ENCODE results near the gene SLC1A4.

The SLC1A4 gene

DNA sequence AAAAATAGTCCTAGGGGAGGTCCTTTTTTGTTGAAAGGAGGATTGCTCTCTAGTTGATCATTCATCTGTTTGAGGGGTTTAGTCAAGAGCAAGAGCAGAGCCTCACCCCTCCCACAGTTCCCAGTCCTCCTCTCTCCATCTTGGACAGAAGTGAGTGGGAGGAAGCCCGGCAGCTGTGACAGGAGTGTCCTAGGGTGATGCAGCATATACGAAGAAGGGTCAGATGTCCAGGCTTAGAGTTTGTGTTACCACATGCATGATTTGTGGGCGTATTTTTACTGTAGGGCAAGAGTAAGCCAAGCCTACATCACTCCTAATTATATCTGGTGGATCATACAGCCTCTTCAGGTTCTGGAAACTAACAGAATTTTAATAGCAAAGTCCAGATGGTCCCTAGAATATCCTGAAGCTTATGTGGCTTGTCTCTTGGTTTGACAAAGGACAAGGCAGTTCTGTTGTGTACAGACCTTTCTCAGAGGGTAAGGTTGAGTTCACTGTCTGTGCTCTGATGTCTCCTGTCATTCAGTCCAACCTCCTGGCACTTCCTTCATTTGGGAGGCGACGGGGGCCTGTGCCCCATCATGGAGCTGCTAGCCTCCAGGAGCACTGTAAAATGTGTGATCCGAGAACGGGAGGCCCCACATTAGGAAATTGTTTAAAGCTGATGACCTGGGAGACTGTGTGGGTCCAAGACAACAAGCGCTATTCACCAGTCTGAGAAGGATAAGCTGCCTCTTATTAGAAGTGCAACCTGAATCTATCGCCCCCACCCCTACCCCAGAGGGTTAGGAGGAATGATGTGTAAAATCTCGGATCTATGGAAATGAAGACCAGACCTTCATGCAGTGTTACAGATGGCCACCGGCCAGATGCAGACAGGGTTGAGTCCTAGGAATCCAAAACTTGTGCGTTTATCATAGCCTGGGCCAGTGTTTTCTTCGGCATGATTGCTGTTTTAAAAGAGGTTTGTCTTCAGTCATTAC is 73.9 kb downstream of the SLC1A4 start:
- in situ Hi-C loops (cut with MboI; ENCODE audit: low pct_unique_long_range_greater_than_20kb, low sequenced_read_pairs, unreplicated experiment) = loop anchor here (10.0 kb wide), 1 partner anchor 502 kb away; no protein-coding TSS in a partner anchor
- DNase-seq (ENCODE audit: low spot score) = no peak
- TF ChIP-seq, protein P1, sequence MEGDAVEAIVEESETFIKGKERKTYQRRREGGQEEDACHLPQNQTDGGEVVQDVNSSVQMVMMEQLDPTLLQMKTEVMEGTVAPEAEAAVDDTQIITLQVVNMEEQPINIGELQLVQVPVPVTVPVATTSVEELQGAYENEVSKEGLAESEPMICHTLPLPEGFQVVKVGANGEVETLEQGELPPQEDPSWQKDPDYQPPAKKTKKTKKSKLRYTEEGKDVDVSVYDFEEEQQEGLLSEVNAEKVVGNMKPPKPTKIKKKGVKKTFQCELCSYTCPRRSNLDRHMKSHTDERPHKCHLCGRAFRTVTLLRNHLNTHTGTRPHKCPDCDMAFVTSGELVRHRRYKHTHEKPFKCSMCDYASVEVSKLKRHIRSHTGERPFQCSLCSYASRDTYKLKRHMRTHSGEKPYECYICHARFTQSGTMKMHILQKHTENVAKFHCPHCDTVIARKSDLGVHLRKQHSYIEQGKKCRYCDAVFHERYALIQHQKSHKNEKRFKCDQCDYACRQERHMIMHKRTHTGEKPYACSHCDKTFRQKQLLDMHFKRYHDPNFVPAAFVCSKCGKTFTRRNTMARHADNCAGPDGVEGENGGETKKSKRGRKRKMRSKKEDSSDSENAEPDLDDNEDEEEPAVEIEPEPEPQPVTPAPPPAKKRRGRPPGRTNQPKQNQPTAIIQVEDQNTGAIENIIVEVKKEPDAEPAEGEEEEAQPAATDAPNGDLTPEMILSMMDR (IDR thresholded peaks at IDR 0.05; ENCODE audit: extremely low read depth, insufficient read depth, missing control alignments) = no peak

DNA sequence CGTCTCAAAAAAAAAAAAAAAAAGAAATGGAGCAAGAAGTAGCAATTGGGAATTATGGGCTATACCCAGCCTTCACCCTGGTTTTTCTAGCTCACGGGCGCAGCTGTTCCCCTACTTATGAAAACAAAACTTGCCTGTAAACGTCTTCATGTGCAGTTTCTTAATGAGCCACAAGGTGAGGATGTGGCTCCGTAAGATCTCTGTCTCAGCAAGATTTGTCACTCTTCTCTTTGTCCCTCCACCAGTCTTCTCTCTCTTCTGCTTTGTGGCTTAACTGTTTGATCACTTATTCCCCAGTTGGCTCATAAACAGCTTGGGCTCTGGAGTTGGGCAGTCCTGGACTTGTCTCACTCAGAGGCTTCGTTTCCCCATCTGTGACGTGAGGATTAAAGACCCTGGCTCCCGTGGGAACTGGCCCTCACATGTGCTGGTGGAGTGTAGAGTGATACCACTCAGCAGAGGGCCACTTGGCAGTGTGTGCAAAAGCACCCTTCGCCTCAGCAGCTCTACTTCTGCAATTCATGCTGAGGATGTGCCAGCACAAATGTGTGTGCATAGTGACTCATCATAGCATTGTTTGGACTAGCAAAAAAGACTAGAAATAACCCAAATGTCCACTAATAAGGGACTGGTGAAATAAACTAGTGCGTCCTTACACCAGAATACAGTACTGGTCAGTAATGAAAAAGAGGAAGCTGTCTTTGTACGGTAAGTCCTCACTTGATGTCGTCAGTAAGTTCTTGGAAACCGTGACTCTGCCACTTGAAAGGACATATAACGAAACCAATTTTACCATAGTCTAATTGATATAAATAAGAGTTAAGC is 75.7 kb downstream of the SLC1A4 start:
- in situ Hi-C loops (cut with MboI; ENCODE audit: low pct_unique_long_range_greater_than_20kb, low sequenced_read_pairs, unreplicated experiment) = loop anchor here (10.0 kb wide), 1 partner anchor 500 kb away; no protein-coding TSS in a partner anchor
- DNase-seq (ENCODE audit: low spot score) = peak; percentile 76
- TF ChIP-seq, protein P1 (IDR thresholded peaks at IDR 0.05; ENCODE audit: extremely low read depth, insufficient read depth, missing control alignments) = peak; percentile 92

DNA sequence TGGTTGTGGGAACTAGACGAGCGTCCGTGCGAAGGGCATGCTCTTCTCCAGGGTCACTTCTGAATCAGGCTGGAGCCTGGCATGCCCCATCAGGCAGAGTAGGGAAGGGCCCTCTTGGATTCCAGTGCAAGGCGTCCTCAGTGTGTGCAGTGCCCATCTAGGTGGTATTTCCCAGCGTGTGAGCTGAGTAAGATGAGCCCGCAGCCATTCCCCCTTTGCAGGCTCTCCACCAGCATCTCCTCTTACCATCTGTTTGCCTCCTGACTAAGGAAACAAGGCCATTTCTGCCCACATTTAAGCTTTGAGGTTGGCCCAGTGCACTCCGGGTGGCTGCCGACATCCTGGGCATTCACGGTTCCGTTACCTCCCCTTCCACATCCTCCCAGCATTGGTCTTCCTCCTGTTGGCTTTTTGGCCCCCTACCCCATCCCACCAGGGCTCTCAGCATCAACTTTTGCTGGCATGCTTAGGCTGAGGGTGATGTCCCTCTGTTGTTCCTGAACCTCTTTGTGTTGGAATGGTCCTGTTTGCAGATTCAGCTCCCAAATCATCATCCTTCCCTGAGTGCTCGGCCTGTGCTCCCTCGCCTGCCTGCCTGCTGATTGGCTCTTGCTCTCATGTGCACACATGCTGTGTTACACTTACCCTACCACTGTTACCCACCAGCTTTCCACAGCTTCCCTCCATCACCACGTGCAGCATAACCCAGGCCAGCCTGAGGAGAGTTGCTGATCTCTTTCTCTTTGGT is 78.8 kb downstream of the SLC1A4 start:
- DNase-seq (ENCODE audit: low spot score) = no peak
- TF ChIP-seq, protein P1 (IDR thresholded peaks at IDR 0.05; ENCODE audit: extremely low read depth, insufficient read depth, missing control alignments) = no peak
- in situ Hi-C loops (cut with MboI; ENCODE audit: low pct_unique_long_range_greater_than_20kb, low sequenced_read_pairs, unreplicated experiment) = loop anchor here (10.0 kb wide), 1 partner anchor 497 kb away; no protein-coding TSS in a partner anchor

DNA sequence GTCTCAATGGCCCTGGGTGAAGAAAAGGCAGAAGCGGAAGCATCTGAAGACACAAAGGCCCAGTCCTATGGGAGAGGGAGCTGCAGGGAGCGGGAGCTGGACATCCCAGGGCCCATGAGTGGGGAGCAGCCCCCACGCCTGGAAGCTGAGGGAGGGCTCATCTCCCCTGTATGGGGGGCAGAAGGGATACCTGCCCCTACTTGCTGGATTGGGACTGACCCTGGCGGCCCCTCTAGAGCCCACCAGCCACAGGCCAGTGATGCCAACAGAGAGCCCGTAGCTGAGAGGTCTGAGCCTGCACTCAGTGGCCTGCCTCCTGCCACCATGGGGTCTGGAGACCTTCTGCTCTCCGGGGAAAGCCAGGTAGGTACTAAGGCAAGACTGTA is 80.2 kb downstream of the SLC1A4 start:
- in situ Hi-C loops (cut with MboI; ENCODE audit: low pct_unique_long_range_greater_than_20kb, low sequenced_read_pairs, unreplicated experiment) = loop anchor here (10.0 kb wide), 1 partner anchor 495 kb away; no protein-coding TSS in a partner anchor
- DNase-seq (ENCODE audit: low spot score) = no peak
- TF ChIP-seq, protein P1 (IDR thresholded peaks at IDR 0.05; ENCODE audit: extremely low read depth, insufficient read depth, missing control alignments) = no peak

DNA sequence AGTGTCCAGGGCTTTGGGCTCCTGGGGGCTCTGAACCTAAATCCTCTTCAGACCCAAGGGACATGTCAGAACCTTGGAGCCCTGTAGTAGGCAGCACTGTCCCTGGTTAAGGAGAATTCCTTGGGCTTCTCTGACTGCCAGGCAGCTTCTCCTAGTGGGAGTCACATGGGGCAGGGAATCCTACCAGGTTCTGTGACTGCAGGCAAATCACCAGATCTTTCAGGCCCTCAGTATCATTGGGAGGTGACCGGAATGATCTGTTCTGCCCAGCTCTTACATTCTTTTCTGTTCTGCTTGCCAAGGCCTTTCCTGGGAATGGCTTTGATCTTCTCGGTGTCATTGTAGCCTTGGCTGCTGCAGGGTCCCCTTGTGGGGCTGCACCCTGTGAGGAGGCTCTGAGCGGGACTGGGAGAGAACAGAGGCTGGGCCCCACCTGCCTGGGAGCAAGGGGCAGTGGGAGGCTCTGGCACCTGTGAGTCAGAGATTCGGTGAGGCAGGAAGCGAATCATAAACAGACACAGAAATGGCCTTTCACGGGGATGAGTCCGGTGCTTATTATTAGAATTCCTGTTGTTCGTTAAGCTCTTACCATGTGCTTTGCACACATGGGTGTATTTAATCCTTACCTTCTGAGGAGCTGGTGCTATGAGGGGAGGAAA is 81.1 kb downstream of the SLC1A4 start:
- in situ Hi-C loops (cut with MboI; ENCODE audit: low pct_unique_long_range_greater_than_20kb, low sequenced_read_pairs, unreplicated experiment) = no loop called here
- no peak for DNase-seq (ENCODE audit: low spot score)
- TF ChIP-seq, protein P1 (IDR thresholded peaks at IDR 0.05; ENCODE audit: extremely low read depth, insufficient read depth, missing control alignments) = no peak
